ENCODE data around the gene CIPC.

The CIPC gene

GRCh38 chr14:77103951-77104350 lies 5.9 kb downstream of the CIPC start:
- DNase-seq = no peak

- no peak for DNase-seq
These were observed 6.3 kb downstream of the CIPC start for GRCh38 chr14:77104393-77104792.

- DNase-seq = no peak
These were observed 7.3 kb downstream of the CIPC start for GRCh38 chr14:77105145-77105939.

GRCh38 chr14:77106666-77107065 lies 8.6 kb downstream of the CIPC start:
- no peak for DNase-seq

GRCh38 chr14:77107228-77107627 lies 9.2 kb downstream of the CIPC start:
- no peak for DNase-seq

GRCh38 chr14:77108753-77109152 lies 10.7 kb downstream of the CIPC start:
- no peak for DNase-seq

GRCh38 chr14:77109656-77110055 lies 11.6 kb downstream of the CIPC start:
- DNase-seq = no peak

- DNase-seq = no peak
These were observed 12.2 kb downstream of the CIPC start for GRCh38 chr14:77110286-77110685.

- DNase-seq = no peak
These were observed 13.0 kb downstream of the CIPC start for GRCh38 chr14:77111021-77111420.

GRCh38 chr14:77113644-77114043 lies 15.6 kb downstream of the CIPC start:
- DNase-seq = no peak

GRCh38 chr14:77114609-77115008 lies 16.6 kb downstream of the CIPC start:
- DNase-seq = no peak

GRCh38 chr14:77116172-77116817 lies 18.2 kb downstream of the CIPC start:
- no peak for DNase-seq

GRCh38 chr14:77119851-77120250 lies 21.8 kb downstream of the CIPC start:
- no peak for DNase-seq

GRCh38 chr14:77120771-77121743 lies 23.0 kb downstream of the CIPC start:
- no peak for DNase-seq

- DNase-seq = no peak
These were observed 24.6 kb downstream of the CIPC start for GRCh38 chr14:77122526-77123125.

GRCh38 chr14:77123381-77124325 lies 25.6 kb downstream of the CIPC start:
- no peak for DNase-seq

GRCh38 chr14:77124345-77125280 lies 26.6 kb downstream of the CIPC start:
- peak; percentile 35 for DNase-seq

- no peak for DNase-seq
These were observed 27.3 kb downstream of the CIPC start for GRCh38 chr14:77125281-77125801.

- DNase-seq = no peak
These were observed 27.8 kb downstream of the CIPC start for GRCh38 chr14:77125823-77126325.

- DNase-seq = no peak
These were observed 28.5 kb downstream of the CIPC start for GRCh38 chr14:77126461-77126990.

Data from activated T-cell treated with anti-CD3 and anti-CD28 coated beads for 4 hours (primary cell).